ENCODE results near the gene EXTL1. TPM values are rescaled to one million over a fixed set of nuclear protein-coding genes. Genes with fewer than 3 reads are reported as not detected.
"Not testable (repeated sequence)": the region's sequence is repeated elsewhere in the genome, so short reads cannot be mapped to it uniquely, and the experiment has no call there.

Gene EXTL1
- not detected for polyA plus RNA-seq

- Mint-ChIP-seq H3K4me3 (no peak within 1 kb of the TSS), H3K27me3 (ENCODE audit: low read depth in 3 of 3) (peaks cover 0 to 2% (median 2%) of the 10 kb centered on the region in 3 donors), H3K27ac (peak within 1 kb of the TSS in 1 of 6 donors; percentile 17), H3K4me1 (peaks cover 4 to 5% of the 10 kb centered on the region in 2 donors), H3K36me3 (no peaks in the 10 kb centered on the region), H3K9me3 (no peaks in the 10 kb centered on the region)
- no peak for DNase-seq
Measured at GRCh38 chr1:26021647-26022403, at the start of gene EXTL1. TSS of gene EXTL1 (plus strand) at chr1:26021775. CDS start at chr1:26022647, 872 bp downstream.

- no peaks in the 10 kb centered on the region for H3K9me3 Mint-ChIP-seq
- H3K4me3 Mint-ChIP-seq: peak overlapping the region in 3 of 5 donors; percentile 0 to 66 (median 63)
- H3K36me3 Mint-ChIP-seq: peaks cover 55 to 76% (median 60%) of the 10 kb centered on the region in 3 donors
- H3K27me3 Mint-ChIP-seq (ENCODE audit: low read depth in 3 of 3): peaks cover 0 to 2% (median 2%) of the 10 kb centered on the region in 3 donors
- H3K27ac Mint-ChIP-seq: peak overlapping the region; percentile 51 to 89 (median 86)
- no peak for DNase-seq
- peaks cover 54 to 85% of the 10 kb centered on the region in 2 donors for H3K4me1 Mint-ChIP-seq
Measured at GRCh38 chr1:25971811-25972180, 49.8 kb upstream of the EXTL1 start.

GRCh38 chr1:25973610-25974321, 47.8 kb upstream of the EXTL1 start:
- peak overlapping the region; percentile 26 to 89 (median 66) for H3K27ac Mint-ChIP-seq

GRCh38 chr1:25977801-25978200, 43.8 kb upstream of the EXTL1 start:
- peaks cover 24 to 63% (median 50%) of the 10 kb centered on the region in 3 donors for H3K36me3 Mint-ChIP-seq
- H3K9me3 Mint-ChIP-seq: no peaks in the 10 kb centered on the region
- peaks cover 24 to 59% of the 10 kb centered on the region in 2 donors for H3K4me1 Mint-ChIP-seq
- peaks cover 0 to under 1% (median 0%) of the 10 kb centered on the region in 3 donors for H3K27me3 Mint-ChIP-seq (ENCODE audit: low read depth in 3 of 3)
- peak overlapping the region in 4 of 6 donors; percentile 34 to 80 (median 52) for H3K27ac Mint-ChIP-seq
- no peak overlapping the region for H3K4me3 Mint-ChIP-seq
- no peak for DNase-seq

More at GRCh38 chr1:25973610-25974321, 47.8 kb upstream of the EXTL1 start:
- Mint-ChIP-seq H3K9me3 (no peaks in the 10 kb centered on the region), H3K36me3 (peaks cover 49 to 75% (median 55%) of the 10 kb centered on the region in 3 donors), H3K4me3 (no peak overlapping the region), H3K4me1 (peaks cover 45 to 77% of the 10 kb centered on the region in 2 donors), H3K27me3 (ENCODE audit: low read depth in 3 of 3) (peaks cover 0 to 2% (median 2%) of the 10 kb centered on the region in 3 donors)
- DNase-seq: no peak

- Mint-ChIP-seq H3K36me3 (peaks cover 23 to 64% (median 50%) of the 10 kb centered on the region in 3 donors), H3K9me3 (no peaks in the 10 kb centered on the region), H3K27me3 (ENCODE audit: low read depth in 3 of 3) (no peaks in the 10 kb centered on the region), H3K4me1 (peaks cover 25 to 57% of the 10 kb centered on the region in 2 donors), H3K27ac (peak overlapping the region; percentile 2 to 80 (median 38)), H3K4me3 (no peak overlapping the region)
- DNase-seq: no peak
Measured at GRCh38 chr1:25978403-25978802, 43.2 kb upstream of the EXTL1 start.

GRCh38 chr1:25979210-25979609, 42.4 kb upstream of the EXTL1 start:
- Mint-ChIP-seq H3K36me3 (peaks cover 17 to 64% (median 44%) of the 10 kb centered on the region in 3 donors), H3K27me3 (ENCODE audit: low read depth in 3 of 3) (no peaks in the 10 kb centered on the region), H3K27ac (peak overlapping the region in 3 of 6 donors; percentile 34 to 52 (median 42)), H3K4me1 (peaks cover 23 to 57% of the 10 kb centered on the region in 2 donors), H3K9me3 (no peaks in the 10 kb centered on the region), H3K4me3 (no peak overlapping the region)
- DNase-seq: no peak

- DNase-seq: no peak
- peaks cover 57 to 84% of the 10 kb centered on the region in 2 donors for H3K4me1 Mint-ChIP-seq
- H3K36me3 Mint-ChIP-seq: peaks cover 16 to 63% (median 36%) of the 10 kb centered on the region in 3 donors
- H3K9me3 Mint-ChIP-seq: no peaks in the 10 kb centered on the region
- H3K27me3 Mint-ChIP-seq (ENCODE audit: low read depth in 3 of 3): no peaks in the 10 kb centered on the region
- H3K4me3 Mint-ChIP-seq: peak overlapping the region in 1 of 5 donors; percentile 52
- H3K27ac Mint-ChIP-seq: peak overlapping the region; percentile 58 to 92 (median 75)
Measured at GRCh38 chr1:25985171-25985570, 36.4 kb upstream of the EXTL1 start.

GRCh38 chr1:25985670-25986069, 35.9 kb upstream of the EXTL1 start:
- peaks cover 60 to 89% of the 10 kb centered on the region in 2 donors for H3K4me1 Mint-ChIP-seq
- peak overlapping the region in 2 of 5 donors; percentile 49 to 52 for H3K4me3 Mint-ChIP-seq
- DNase-seq: no peak
- no peaks in the 10 kb centered on the region for H3K9me3 Mint-ChIP-seq
- peaks cover 0 to 4% (median 0%) of the 10 kb centered on the region in 3 donors for H3K27me3 Mint-ChIP-seq (ENCODE audit: low read depth in 3 of 3)
- H3K27ac Mint-ChIP-seq: peak overlapping the region; percentile 58 to 92 (median 75)
- H3K36me3 Mint-ChIP-seq: peaks cover 16 to 63% (median 36%) of the 10 kb centered on the region in 3 donors

- H3K27me3 Mint-ChIP-seq (ENCODE audit: low read depth in 3 of 3); DNase-seq; H3K4me3 Mint-ChIP-seq; H3K9me3 Mint-ChIP-seq: not testable (repeated sequence)
- H3K4me1 Mint-ChIP-seq: peaks cover 65 to 90% of the 10 kb centered on the region in 2 donors
- peaks cover 16 to 58% (median 36%) of the 10 kb centered on the region in 3 donors for H3K36me3 Mint-ChIP-seq
- peak overlapping the region in 1 of 6 donors; percentile 97 for H3K27ac Mint-ChIP-seq
Measured at GRCh38 chr1:25986773-25987172, 34.8 kb upstream of the EXTL1 start.

GRCh38 chr1:25987951-25988350, 33.6 kb upstream of the EXTL1 start:
- H3K27ac Mint-ChIP-seq: peak overlapping the region; percentile 78 to 100 (median 87)

GRCh38 chr1:25989440-25990234, 31.9 kb upstream of the EXTL1 start:
- peak overlapping the region; percentile 92 to 97 (median 96) for H3K4me3 Mint-ChIP-seq
- peaks cover 78 to 92% of the 10 kb centered on the region in 2 donors for H3K4me1 Mint-ChIP-seq
- H3K36me3 Mint-ChIP-seq: peaks cover 12 to 32% (median 19%) of the 10 kb centered on the region in 3 donors
- no peaks in the 10 kb centered on the region for H3K9me3 Mint-ChIP-seq
- DNase-seq: peak in 1 of 3 donors; percentile 18
- peaks cover 4 to 14% (median 5%) of the 10 kb centered on the region in 3 donors for H3K27me3 Mint-ChIP-seq (ENCODE audit: low read depth in 3 of 3)
- H3K27ac Mint-ChIP-seq: peak overlapping the region; percentile 97 to 100 (median 98)

More at GRCh38 chr1:25987951-25988350, 33.6 kb upstream of the EXTL1 start:
- Mint-ChIP-seq H3K36me3 (peaks cover 13 to 48% (median 24%) of the 10 kb centered on the region in 3 donors), H3K4me1 (peaks cover 69 to 90% of the 10 kb centered on the region in 2 donors), H3K27me3 (ENCODE audit: low read depth in 3 of 3) (peaks cover 4 to 14% (median 5%) of the 10 kb centered on the region in 3 donors), H3K4me3 (peak overlapping the region; percentile 76 to 97 (median 94)), H3K9me3 (no peaks in the 10 kb centered on the region)
- DNase-seq: no peak

GRCh38 chr1:25990251-25990650, 31.3 kb upstream of the EXTL1 start:
- Mint-ChIP-seq H3K27me3 (ENCODE audit: low read depth in 3 of 3) (peaks cover 4 to 14% (median 5%) of the 10 kb centered on the region in 3 donors), H3K36me3 (peaks cover 15 to 32% (median 18%) of the 10 kb centered on the region in 3 donors), H3K4me3 (peak overlapping the region; percentile 92 to 97 (median 96)), H3K9me3 (no peaks in the 10 kb centered on the region), H3K27ac (peak overlapping the region; percentile 97 to 100 (median 98)), H3K4me1 (peaks cover 82 to 91% of the 10 kb centered on the region in 2 donors)
- DNase-seq: no peak
